GM19351 (cell line): ENCODE results near the gene C9orf50.

Experiments used
- ATAC-seq: cut with Tn5 transposase; IDR thresholded peaks from one replicate; pipeline ENCODE4 v1.9.1; 2021; ENCODE audit warnings: mild to moderate bottlenecking, moderate library complexity; ENCODE audit not compliant: unreplicated experiment

C9orf50 gene

DNA sequence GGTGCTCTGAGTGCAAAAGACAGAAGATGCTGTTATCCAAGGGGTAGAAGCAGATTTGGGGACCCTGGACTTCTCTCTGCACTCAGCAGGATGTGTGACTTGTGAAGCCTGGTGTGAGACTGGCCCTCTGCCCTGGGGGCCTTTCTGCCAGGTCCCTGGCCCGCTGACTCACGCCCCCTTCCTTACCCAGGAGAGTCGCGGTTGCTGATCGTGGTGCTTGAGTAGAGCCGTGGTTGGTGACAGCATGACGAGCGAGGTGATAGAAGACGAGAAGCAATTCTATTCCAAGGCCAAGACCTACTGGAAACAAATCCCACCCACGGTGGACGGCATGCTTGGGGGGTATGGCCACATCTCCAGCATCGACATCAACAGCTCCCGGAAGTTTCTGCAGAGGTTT lies 11.6 kb upstream of the C9orf50 start:
- ATAC-seq: no peak

DNA sequence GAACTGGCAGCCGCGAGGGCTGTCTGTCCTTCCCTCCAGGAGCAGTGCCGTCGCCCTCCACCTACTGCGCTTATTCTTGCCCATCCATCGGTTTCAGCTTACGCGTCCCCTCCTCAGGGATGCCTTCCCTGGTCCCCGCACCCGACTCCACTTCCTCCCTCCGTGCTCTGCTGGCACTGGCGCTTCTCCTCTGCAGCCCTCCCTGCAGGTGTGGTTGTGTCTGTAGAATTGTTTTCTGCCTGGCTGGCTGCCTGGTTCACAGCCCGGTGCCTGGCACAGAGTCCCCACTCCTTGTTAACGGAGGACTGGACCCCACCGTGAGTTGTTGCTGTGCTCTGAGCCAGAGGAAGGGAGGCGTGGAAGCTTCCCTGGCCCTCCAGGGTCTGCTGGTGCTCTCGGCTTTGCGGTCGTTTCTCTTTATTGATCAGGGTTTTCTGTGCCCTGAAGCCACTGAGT lies 10.8 kb upstream of the C9orf50 start:
- ATAC-seq: no peak

DNA sequence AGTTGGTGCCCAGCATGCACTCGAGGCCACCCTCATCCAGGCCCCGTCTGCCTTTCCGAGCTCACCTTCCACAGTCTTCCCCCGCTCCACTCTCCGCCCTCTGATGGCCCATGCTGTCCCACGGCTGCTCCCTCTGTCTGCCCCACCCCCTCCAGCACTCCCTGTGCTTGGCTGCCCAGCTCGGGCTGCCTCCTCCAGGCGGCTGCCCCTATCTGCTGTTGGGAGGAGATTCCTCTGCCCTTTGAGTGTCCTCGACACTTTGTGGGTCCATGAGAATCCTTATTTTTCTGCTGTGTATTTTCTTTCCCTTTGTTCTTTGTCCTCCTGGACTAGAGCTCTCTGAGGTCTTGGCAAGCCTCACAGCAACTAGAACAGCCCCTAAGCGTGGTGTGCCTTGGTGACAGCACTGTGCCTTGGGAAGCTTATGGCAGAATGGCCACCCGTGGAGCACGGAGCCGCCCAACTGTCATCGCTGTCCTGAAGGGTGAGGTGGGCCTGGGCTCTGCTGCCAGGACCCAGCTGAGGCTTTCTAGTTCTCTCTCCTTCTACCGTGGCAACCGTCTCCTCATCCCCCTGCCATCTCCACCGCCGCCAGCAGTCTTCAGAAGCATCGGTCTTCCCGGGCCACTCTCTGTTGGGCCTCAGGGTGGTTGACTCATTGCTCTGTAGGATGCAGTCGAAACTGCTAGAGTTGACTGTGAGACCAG lies 10.2 kb upstream of the C9orf50 start:
- ATAC-seq: no peak

DNA sequence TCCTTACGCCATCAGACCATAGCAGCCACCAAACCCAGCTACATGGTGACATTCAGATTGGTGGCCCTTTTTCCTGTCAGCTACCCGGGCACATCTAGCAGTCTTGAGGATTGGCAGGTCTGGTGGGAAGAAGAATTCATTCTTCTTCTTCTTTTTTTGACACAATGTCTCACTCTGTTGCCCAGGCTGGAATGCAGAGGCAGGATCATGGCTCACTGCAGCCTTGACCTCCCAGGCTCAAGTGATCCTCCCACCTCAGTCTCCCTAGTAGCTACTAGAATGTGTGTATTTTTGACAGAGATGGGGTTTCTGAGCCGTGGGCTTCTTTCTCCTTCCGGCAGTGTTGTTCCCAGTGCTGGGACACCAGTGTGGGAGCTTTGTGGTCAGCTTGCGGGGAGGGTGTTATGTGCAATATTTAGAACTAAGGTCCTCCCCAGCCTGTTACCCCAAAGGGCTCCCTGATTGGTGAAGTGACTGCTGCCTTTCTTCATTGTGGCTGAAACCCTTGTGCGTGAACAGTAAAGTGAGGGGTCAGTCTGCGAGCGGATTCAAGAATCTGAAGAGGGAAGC lies 8.4 kb upstream of the C9orf50 start:
- no peak for ATAC-seq

DNA sequence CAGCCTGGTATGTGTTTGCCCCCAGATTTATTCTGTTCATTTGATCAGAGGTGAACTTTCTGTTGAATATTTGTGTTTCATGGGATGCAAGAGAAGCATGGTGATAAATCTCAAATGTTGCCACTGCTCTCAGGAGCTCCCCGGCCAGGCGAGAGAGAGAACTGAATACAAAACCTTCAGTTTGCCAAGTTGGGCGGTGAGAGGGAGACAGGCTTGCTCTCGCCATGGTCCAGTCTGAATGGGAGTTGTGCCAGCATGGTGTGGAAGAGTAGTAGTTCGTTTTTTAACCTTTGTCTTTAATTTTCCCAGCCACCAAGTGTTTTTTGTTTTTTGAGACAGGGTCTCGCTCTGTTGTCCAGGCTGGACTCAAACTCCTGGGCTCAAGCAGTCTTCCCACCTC lies 7.8 kb upstream of the C9orf50 start:
- no peak for ATAC-seq

DNA sequence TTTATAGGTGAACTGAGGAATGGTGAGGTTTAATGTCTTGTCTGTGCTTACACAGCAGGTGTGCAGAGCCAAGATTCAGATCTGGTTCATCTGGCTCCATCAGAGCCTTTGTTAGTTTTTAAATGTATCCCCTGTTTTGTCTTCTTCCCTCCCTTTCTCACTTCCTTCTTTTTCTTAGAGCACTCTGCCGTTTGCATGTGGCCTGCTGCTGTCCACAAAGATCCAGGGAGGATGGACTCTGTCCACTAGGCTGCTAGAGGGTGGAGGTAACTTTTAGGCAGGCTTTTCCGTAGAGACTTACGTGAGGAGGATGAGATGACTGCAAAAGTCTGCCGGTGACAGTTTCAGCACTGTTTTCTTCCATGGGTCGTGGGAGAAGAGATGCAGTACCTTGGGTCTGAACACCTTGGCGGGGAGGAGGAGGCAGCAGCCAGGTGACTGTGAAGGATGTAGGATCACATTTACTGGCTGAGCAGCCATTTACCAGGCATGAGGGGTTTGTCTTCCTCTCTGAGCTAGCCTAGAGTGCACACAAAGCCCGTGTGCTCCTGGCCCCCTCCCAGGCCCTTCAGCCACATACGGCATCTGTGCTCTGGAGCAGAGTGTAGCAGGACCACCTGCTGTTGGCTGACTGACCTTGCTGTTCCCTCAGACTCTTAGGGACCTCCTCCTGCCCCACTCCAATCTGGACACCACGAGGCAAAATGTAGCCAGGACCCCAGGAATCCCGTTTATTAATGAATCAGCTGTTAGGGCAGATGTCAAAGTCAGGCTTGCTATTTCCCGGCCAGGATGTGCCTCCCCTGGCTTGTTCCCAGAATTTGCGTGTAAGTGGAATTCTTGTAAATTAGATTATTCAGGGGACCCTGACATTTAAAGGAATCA lies 6.9 kb upstream of the C9orf50 start:
- ATAC-seq: no peak

DNA sequence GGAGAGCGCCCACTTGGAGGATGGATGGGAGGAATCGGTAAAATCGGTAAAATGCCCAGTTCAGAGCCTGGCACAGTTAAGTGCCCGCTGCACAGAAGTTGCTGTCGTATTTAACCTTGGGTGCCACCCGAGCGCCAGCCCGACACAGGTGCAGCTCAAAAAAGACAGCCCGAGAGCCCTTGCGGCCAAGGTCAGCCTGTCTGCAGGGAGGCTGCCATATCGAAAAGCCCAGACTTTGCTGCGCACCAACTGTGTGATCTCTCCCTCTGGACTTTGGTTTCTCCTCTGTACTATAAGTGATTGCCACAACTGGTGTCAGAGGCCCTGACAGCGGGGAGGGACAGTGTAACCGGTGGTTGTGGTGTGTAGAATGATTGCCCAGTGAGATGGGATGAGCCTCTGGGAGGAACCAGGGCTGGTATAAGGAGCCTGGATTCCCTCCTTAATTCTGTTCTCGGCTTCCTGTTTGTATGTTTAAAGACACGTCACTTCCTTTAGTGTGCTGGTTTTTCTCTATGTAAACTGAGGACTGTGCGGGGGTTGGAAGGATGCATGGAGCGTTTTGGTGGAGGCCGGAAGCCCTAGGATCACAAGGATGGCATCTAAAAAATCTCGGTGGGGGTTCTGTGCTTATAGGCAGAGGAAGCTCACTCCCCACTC lies 5.9 kb upstream of the C9orf50 start:
- peak; percentile 24 for ATAC-seq

DNA sequence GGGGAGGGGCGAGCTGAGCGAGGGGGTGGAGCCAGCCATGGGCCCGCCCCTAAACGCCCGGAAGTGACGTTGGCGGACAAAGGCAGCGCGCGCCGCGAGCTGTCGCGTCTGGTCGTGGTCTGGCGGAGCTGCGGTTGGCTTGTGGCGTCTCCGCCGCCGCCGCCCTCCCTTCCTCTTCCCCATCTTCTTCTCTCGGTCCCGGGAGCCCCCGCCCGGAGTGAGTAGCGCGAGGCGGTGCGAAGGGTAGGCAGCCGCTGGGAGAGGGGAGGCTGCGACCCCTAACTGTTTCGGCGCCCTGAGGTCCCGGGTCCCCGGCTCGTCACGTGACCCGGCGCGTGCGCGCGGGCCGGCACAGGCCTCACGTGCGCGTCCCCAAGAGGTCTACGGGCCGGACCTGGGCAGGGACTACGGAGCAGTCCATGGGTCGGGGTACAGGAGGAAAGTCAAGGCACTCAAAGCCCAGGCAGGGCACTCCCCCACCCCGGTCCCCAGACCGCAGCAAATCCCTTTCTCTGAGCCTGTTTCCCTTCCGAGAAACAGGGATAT lies 5.3 kb upstream of the C9orf50 start, which contains the start of gene NTMT1:
Gene NTMT1 (plus strand): TSS at position 85 of the 546 bp plus-strand sequence. CDS start 6,541 bp downstream, outside the sequence.
- ATAC-seq: peak; percentile 84

DNA sequence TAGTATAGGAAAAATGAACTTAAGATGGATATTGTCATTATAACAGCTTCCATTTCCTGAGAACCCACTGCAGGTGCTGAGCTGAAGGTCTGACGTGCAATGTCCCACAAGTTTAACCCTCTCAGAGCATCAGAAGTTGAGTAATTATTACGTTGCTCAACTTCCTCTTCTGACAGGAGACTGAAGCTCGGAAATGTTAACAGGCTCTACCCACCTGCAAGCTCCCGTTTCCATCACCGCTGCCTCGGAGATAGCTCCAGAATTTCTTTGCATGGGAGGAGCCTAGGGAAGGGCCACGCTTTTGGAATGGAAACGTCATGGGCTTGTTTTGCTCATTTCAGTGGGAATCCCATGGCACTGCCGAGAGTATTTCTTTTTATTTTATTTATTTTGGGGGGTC lies 4.0 kb upstream of the C9orf50 start:
- no peak for ATAC-seq

DNA sequence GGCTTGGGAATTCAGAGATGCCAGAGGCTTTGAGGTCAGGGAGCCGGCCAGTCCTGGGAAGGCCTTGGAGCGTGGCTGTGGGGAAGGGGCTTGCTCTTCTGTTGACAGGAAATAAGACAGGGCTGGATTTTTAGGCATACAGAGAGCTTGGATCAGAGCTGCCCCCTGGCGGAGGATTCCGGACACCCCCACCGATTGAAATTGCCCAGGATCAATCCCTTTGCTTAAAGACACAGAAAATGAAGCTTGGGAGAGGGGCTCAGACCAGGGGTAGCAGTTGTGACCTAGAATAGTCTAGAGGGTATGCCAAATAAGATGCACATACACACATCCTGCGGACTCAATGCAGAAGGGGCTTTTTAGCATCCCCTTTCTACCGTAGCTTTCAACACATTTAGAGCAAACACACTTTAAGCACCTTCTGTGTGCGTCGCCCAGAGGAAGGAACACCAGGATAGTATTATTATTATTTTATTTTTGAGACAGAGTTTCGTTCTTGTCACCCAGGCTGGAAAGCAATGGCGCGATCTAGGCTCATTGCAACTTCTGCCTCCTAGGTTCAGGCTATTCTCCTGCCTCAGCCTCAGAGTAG lies 3.4 kb upstream of the C9orf50 start:
- ATAC-seq: no peak

DNA sequence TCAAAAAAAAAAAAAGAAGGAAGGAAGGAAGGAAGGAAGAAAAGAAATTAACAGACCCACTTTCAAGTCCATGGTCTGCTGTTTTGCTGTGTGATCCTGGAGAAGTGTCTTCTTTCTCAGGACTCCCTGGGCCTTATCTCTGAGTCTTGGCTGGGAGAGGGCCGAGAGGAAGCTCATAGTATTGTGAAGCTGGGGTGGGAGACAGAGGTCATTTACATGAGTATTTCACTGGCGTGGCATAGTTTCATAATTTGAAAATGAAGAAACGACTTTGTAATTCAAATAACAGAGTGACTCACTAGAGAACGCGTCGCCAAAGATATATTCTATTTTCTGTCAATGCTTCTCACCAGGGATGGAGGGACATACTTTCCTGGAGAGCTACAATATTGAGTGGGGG lies 2.4 kb upstream of the C9orf50 start:
- ATAC-seq: no peak

DNA sequence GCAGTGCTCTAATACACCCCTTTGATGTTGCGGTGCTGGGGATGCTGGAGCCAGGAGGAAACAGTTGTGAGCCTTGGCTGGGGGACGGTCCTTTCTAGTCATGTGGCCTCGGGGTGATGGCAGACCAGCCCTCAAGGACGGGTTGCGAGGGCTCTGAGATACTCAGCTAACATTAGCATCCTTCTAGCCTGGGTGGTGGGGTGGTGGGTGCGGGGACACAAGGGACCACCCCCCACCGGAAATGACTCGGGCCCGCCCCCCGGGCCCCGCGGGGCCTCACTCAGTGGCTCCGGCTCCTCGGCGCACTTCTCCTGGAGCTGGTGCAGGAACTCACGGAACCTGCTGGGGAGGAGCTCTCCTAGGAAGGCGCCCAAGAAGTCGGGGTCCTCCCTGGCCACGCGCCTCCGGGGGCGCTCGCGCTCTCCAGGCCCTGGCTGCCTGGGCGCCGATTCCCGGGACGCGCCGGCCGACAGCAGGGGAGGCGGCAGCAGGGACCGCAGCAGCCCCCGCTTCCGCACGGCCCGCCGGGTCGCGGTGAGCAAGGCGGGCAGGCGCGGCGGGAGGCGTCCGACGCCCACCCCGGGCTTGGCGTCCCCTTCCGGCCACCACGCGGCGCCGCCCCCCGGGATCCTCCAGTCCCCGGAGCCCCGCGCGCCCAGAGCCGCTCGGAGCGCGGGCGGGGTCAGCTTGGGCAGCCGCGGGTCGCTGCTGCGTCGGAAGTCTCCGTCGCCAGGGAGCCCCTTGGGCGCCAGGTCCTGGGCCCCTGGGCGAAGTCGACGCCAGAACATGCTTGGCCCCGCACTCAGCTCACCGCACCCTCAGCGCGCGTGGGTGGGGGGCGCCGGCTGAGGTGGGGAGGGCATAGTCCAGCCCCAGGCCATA lies 873 bp downstream of the C9orf50 start:
- ATAC-seq: no peak

DNA sequence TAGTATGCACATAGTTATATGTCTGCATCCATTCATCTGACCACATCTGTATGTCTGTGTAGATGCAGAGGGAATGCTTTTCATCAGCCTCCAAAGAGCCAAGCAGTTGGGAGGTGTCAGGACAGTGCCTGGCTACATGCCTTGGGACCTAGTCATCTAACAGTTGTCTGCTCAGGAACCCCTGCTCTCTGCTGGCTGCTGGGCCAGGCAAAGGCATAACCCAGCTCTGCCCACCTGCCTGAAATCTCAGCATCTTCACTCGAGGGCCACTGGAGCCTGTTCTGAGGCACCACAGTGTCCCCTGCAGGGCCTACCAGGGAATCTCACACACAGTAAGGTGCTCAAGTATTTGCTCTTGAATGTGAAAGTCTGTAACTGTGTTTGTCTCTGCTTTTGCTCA lies 3.7 kb downstream of the C9orf50 start:
- no peak for ATAC-seq

DNA sequence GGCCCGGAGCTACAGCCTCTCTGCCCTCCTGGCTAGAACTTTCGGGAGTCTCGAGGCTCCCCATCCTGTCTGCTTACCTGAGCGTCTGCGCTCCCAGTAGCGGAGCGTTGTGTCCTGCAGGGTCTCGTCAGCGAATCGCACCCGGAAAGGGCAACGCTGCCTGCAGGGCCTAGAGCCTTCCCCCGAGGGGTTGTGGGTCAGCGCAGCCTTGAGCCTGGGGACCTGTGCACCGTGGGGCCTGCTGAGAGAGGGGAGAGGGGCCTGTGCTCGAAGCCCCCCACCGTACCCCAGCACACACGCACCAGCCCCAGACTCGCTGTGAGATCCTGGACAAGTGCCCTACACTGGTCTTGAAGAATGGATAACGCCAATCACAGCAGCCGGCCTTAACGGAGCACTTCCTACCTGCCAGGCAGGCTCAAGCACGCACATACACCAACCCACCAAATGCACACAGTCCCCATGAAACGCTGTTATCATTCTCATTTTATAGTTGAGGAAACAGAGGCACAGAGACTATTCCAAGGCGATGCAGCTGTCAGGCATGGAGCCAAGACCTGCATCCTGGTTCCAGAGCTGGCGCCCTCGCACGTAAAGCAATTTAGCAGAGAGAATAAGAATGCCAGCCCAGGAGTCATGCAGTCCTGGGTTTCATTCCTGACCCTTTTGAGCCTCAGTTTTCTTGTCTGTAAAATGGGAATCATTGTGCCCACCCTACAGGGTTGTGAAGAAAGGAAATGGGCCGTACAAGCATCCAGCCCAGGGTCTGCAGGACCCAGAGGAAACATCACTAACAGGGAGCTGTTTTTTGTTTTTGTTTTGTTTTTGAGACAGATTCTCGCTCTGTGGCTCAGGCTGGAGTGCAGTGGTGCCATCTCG lies 5.3 kb downstream of the C9orf50 start:
- no peak for ATAC-seq

DNA sequence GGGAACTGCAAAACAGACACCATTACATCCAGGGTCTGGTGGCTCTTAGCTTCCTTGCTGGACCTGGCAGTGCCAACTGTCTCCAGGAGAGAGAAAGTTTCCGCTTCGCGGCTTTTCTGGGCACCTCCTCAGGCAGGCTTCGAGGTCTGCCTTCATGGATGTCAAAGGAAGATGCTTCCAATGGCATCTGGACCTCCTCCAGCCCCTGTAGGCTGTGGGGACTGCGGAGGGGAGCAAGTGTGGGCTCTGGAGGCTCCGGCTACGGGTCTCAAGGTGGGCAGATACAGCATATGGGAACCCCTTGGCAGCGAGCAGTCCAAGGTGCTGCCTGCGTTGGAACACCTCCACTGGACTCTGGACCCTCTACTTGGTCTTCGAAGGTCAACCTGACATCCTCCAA lies 6.0 kb downstream of the C9orf50 start:
- no peak for ATAC-seq

DNA sequence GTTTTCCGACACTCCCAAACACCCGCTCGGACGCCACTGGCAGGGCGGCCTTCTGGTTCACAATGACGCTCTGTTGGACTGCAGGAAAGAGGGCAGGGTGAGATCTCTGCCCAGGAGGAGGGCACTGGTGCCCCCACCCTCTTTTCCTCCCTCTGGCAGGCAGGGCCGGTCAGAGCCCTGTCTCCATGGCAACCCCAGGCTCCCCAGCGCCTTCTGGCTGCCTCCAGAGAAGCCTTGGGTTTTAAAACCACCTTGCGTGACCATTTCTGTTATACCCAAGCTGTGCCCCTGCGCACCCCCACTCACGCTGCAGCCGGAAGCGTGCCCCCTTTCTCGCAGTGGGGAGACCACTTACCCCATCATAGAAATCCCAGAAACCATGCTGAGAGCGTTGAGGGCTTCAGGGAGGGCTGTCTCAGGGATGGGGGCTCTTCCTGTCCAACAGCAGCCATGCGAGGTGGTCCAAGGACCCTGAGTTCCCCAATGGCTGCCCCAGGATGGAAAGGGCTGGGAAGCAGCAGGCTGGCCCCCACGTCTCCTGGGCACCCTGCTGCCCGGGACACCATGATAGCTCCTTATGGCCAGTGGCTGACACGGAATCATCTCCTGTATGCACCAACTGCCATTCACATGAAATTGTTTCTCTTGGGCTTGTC lies 7.3 kb downstream of the C9orf50 start:
- ATAC-seq: no peak

DNA sequence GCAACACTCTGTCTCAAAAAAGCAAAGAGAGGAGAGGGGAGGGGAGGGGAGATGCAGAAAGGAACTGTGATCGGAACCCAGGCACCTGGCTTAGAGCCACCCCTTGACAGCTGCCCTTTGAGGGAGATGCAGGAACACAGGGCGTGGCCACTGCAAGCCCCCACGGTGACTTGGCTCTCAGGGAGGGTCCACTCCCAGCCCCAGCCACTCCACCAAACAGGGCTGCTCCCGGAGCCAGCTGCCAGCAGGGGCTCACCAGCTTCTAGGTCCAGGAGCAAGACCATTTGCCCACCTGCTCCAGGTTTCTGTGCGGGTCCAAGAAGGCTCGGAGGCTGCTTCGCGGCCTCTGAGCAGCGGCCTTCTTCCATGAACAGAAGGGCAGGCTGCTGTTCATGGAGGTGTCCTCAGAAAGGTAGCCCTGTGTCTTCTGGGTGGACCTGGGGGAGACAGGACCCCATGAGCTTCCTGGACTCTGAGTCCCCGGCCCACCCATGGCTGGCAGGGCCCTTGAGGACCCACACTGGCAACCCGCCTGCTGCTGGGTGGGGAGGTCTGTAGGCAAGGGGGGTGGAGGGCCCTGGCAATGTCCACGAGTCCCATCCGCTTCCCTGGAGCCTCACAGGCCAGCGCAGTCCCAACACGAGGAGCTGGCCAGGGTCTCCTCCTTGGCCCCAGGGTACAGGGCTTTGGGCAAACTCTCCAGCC lies 7.9 kb downstream of the C9orf50 start:
- ATAC-seq: no peak
